ENCODE measurements around the gene HOXD8. TPM values are rescaled to one million over a fixed set of nuclear protein-coding genes. Genes with fewer than 3 reads are reported as not detected.

Gene HOXD8
- total RNA-seq, 1 donor from 2014 or later: not detected

DNA sequence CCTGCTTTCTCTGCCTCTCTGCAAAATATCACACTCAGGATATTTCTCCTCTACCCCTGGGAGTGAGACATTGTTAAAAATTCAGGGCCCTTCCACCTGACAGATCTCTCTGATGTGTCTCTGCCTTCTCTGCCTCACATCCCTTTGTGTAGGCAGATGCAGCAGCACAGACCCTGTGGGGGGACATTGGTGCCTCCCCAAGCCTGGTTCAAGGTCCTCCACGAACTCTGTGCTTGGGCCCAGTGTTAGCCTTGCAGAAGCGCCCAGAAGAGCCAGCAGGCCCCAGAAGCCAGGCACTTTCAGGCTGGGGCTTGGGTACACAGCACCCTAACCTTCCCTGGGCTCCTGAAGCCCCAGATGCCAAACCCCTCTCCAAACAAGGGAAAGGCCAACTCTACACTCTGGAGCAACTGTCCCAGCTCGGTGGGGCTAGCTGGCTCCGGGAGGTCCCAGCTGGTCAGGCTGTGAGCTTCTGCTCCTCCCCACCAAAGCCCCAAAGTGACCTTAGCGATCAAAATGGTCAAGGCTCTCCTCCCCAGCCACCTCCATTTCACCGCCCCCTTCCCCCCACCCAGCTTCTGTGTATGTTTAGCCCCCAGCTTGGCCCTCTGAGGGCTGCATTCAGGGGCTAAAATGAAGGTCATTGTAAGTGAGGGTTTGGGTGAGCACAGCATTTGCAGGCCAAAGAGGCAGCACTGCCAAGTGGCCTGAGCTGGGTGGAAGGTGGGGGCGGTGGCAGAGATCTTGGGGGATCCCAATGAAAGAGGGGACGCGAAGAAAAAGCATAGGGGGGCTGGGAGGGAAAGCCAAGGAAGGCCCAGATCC, 4.3 kb upstream of the HOXD8 start:
- H3K36me3 Mint-ChIP-seq (ENCODE audit: insufficient read depth): no peaks in the 10 kb centered on the region
- H3K4me1 Mint-ChIP-seq (ENCODE audit: low read depth): no peaks in the 10 kb centered on the region
- no peak overlapping the region for H3K27ac Mint-ChIP-seq
- no peak overlapping the region for H3K4me3 Mint-ChIP-seq (ENCODE audit: low read depth)
- H3K9me3 Mint-ChIP-seq (ENCODE audit: low read depth): no peaks in the 10 kb centered on the region
- DNase-seq (ENCODE audit: low spot score, unreplicated experiment): no peak
- TF ChIP-seq CTCF (IDR thresholded peaks at IDR 0.05; ENCODE audit: unreplicated experiment): no peak
- H3K27me3 Mint-ChIP-seq: peaks cover 83% of the 10 kb centered on the region

DNA sequence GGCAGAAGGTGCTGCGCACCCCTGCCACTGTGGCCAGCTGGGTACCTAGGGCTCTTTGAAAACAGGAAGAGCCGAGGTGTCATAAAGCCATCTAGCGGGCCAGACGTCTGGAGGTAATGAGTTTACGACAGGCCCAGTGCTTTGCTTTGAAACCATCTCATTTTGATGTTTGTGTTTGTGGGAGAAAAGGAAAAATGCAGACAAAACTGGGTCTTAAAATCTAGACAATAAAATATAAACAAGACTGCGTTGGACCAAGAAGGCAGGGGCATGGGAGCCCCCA, 3.8 kb upstream of the HOXD8 start:
- Mint-ChIP-seq H3K36me3 (ENCODE audit: insufficient read depth) (no peaks in the 10 kb centered on the region), H3K27ac (no peak overlapping the region), H3K9me3 (ENCODE audit: low read depth) (no peaks in the 10 kb centered on the region), H3K4me1 (ENCODE audit: low read depth) (no peaks in the 10 kb centered on the region), H3K27me3 (peaks cover 80% of the 10 kb centered on the region), H3K4me3 (ENCODE audit: low read depth) (no peak overlapping the region)
- TF ChIP-seq CTCF (IDR thresholded peaks at IDR 0.05; ENCODE audit: unreplicated experiment): no peak
- no peak for DNase-seq (ENCODE audit: low spot score, unreplicated experiment)

DNA sequence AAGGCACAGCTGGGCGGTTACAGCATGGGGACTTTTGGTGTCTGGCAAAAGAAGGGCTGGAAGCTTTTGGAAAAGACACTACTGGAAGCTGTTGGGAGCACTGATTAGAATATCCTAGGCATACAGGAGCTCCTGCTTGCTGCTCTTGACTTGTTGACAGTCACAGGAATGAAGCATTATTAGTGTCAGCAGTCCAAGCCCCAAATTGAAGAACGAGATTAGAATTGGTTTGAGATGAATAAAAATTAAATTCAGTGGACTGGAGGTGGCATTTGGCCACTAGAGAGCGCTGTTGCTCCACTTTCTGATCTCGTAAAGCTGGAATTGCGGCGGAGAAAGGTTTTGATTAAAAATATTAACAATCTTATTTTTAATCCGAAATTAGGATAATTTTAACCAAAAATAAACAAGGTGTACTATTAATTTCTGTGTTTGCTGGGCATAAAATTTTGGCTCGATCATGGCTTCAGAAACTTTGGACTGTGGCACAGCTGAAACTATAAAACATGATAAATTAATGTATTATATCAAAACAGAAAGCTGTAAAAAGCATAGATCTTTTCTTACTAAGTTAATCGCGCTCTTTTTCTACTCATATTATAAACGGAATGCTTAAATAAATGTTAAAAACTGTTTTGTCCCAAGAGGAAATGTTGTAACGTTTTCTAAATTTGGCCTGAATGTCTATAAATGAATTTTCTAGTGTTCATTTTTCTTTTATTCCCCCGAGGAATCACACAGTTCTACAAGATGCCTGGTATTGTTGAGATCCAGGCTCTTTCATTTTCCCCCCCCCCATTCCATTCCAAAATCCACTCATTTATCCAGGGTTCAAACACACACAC, 2.4 kb upstream of the HOXD8 start:
- Mint-ChIP-seq H3K4me3 (ENCODE audit: low read depth) (no peak overlapping the region), H3K9me3 (ENCODE audit: low read depth) (no peaks in the 10 kb centered on the region)

DNA sequence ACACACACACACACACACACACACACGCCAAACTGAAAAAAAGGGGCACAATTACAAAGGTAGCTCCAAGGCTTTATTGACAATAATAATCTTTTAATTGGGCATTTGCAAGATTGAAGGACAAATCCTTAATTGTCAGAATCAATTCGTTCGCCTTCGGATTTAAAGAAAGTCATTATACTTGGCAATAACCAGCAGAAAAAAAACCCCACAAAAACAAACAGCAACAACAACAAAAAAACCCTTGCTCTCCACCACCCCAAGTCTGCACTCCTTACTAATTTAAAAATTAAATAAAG, 1.8 kb upstream of the HOXD8 start:
- H3K4me1 Mint-ChIP-seq (ENCODE audit: low read depth): no peaks in the 10 kb centered on the region
- no peaks in the 10 kb centered on the region for H3K36me3 Mint-ChIP-seq (ENCODE audit: insufficient read depth)
- no peaks in the 10 kb centered on the region for H3K9me3 Mint-ChIP-seq (ENCODE audit: low read depth)
- H3K27me3 Mint-ChIP-seq: peaks cover 85% of the 10 kb centered on the region
- H3K4me3 Mint-ChIP-seq (ENCODE audit: low read depth): no peak overlapping the region
- H3K27ac Mint-ChIP-seq: no peak overlapping the region
- no peak for TF ChIP-seq CTCF (IDR thresholded peaks at IDR 0.05; ENCODE audit: unreplicated experiment)
- no peak for DNase-seq (ENCODE audit: low spot score, unreplicated experiment)

More for the DNA sequence above, 2.4 kb upstream of the HOXD8 start:
- Mint-ChIP-seq H3K4me1 (ENCODE audit: low read depth) (no peaks in the 10 kb centered on the region), H3K27ac (peak overlapping the region; percentile 24), H3K27me3 (peaks cover 83% of the 10 kb centered on the region), H3K36me3 (ENCODE audit: insufficient read depth) (no peaks in the 10 kb centered on the region)
- DNase-seq (ENCODE audit: low spot score, unreplicated experiment): no peak
- TF ChIP-seq CTCF (IDR thresholded peaks at IDR 0.05; ENCODE audit: unreplicated experiment): peak; percentile 96

- no peak overlapping the region for H3K4me3 Mint-ChIP-seq (ENCODE audit: low read depth)
- H3K27me3 Mint-ChIP-seq: peaks cover 89% of the 10 kb centered on the region
- no peaks in the 10 kb centered on the region for H3K4me1 Mint-ChIP-seq (ENCODE audit: low read depth)
- no peaks in the 10 kb centered on the region for H3K36me3 Mint-ChIP-seq (ENCODE audit: insufficient read depth)
- no peaks in the 10 kb centered on the region for H3K9me3 Mint-ChIP-seq (ENCODE audit: low read depth)
- DNase-seq (ENCODE audit: low spot score, unreplicated experiment): no peak
- TF ChIP-seq CTCF (IDR thresholded peaks at IDR 0.05; ENCODE audit: unreplicated experiment): no peak
- no peak overlapping the region for H3K27ac Mint-ChIP-seq
Measured at GRCh38 chr2:176128172-176128981, 1.1 kb upstream of the HOXD8 start.

Data from progenitor cell of endocrine pancreas (in vitro differentiated cells).